Neural cell (in vitro differentiated cells): Measurements from ENCODE around the gene ADAMTS2. TPM values are rescaled to one million over a fixed set of nuclear protein-coding genes. Genes with fewer than 3 reads are reported as not detected.

Experiments
- H2AFZ ChIP-seq: fragments of 200-600, 300-800 bp; sonication (generic), shearing (Covaris generic); 2 replicates; pipeline ENCODE4 v1.6.0; 2014; ENCODE audit warnings: low read depth, mild to moderate bottlenecking, antibody characterized with exemption, low read length, moderate library complexity
- H3F3A ChIP-seq: fragments of 200-600 bp; shearing (Covaris generic); 2 replicates; pipeline ENCODE4 v1.6.1; 2016; ENCODE audit warnings: mild to moderate bottlenecking, moderate library complexity, mixed read lengths, antibody characterized with exemption, low read length; ENCODE audit not compliant: insufficient read depth, poor library complexity, severe bottlenecking
- H3K27ac ChIP-seq: fragments of 200-600, 300-800 bp; sonication (generic), shearing (Covaris generic); 2 replicates; pipeline ENCODE4 v1.5.1; 2014; ENCODE audit warnings: mild to moderate bottlenecking, low read length, moderate library complexity
- H3K27me3 ChIP-seq: fragments of 300-800, 200-600 bp; sonication (generic), shearing (Covaris generic); 2 replicates; pipeline ENCODE4 v1.6.0; 2014; ENCODE audit warnings: mild to moderate bottlenecking, low read depth, low read length, moderate library complexity; ENCODE audit not compliant: insufficient read depth
- H3K36me3 ChIP-seq: fragments of 300-800, 200-600 bp; sonication (generic), shearing (Covaris generic); 2 replicates; pipeline ENCODE4 v1.5.1; 2014; ENCODE audit warnings: mild to moderate bottlenecking, antibody characterized with exemption, low read length, moderate library complexity; ENCODE audit not compliant: insufficient read depth
- H3K4me2 ChIP-seq: fragments of 300-800, 200-600 bp; sonication (generic), shearing (Covaris generic); 2 replicates; pipeline ENCODE4 v1.6.0; 2014; ENCODE audit warnings: mild to moderate bottlenecking, low read length
- H3K4me3 ChIP-seq: fragments of 300-800, 200-600 bp; sonication (generic), shearing (Covaris generic); 2 replicates; pipeline ENCODE4 v1.5.1; 2014; ENCODE audit warnings: mild to moderate bottlenecking, low read length, moderate library complexity
- H3K79me2 ChIP-seq: fragments of 200-600 bp; shearing (Covaris generic); replicated peaks from 2 replicates; pipeline ENCODE4 v1.6.0; 2014; ENCODE audit warnings: mild to moderate bottlenecking, low read length, moderate library complexity; ENCODE audit not compliant: insufficient read depth
- H3K9ac ChIP-seq: fragments of 300-800, 200-600 bp; sonication (generic), shearing (Covaris generic); 2 replicates; pipeline ENCODE4 v1.6.1; 2016; ENCODE audit warnings: mild to moderate bottlenecking, low read length, mixed read lengths
- H3K9me2 ChIP-seq: fragments of 200-600 bp; shearing (Covaris generic); 2 replicates; pipeline ENCODE4 v1.6.1; 2016; ENCODE audit warnings: mild to moderate bottlenecking, low read length, mixed read lengths; ENCODE audit not compliant: insufficient read depth
- H3K9me3 ChIP-seq: fragments of 200-600, 300-800 bp; sonication (generic), shearing (Covaris generic); 2 replicates; pipeline ENCODE4 v1.6.1; 2016; ENCODE audit warnings: mild to moderate bottlenecking, mixed run types, low read length, moderate library complexity, mixed read lengths
- H4K20me1 ChIP-seq: fragments of 200-600 bp; shearing (Covaris generic); 2 replicates; pipeline ENCODE4 v1.6.1; 2016; ENCODE audit warnings: mild to moderate bottlenecking, mixed run types; ENCODE audit not compliant: insufficient read depth
- CTCF ChIP-seq: fragments of 450-650 bp; IDR thresholded peaks from 2 replicates; pipeline ENCODE4 v1.5.1; 2014; ENCODE audit warnings: antibody characterized with exemption, mild to moderate bottlenecking, moderate library complexity; ENCODE audit not compliant: poor library complexity, severe bottlenecking
- EP300 ChIP-seq: fragments of 450-650 bp; conservative IDR thresholded peaks from 2 replicates; pipeline ENCODE4 v1.6.1; 2014; ENCODE audit warnings: antibody characterized with exemption, mild to moderate bottlenecking, moderate library complexity; ENCODE audit not compliant: poor library complexity, severe bottlenecking
- EZH2 ChIP-seq: fragments of 200-600, 300-800 bp; shearing (Covaris generic), sonication (generic); IDR thresholded peaks from 2 replicates; pipeline ENCODE4 v1.6.1; 2014; ENCODE audit warnings: antibody characterized with exemption, low read length, borderline replicate concordance, mild to moderate bottlenecking; ENCODE audit not compliant: insufficient read depth, poor library complexity, severe bottlenecking
- MXI1 ChIP-seq: fragments of 450-650 bp; conservative IDR thresholded peaks from 2 replicates; pipeline ENCODE4 v1.6.1; 2014; ENCODE audit warnings: antibody characterized with exemption, mild to moderate bottlenecking; ENCODE audit not compliant: poor library complexity, severe bottlenecking
- POLR2AphosphoS5 ChIP-seq: IDR thresholded peaks from 2 replicates; pipeline ENCODE4 v1.6.1; 2012
- RAD21 ChIP-seq: fragments of 450-650 bp; conservative IDR thresholded peaks from 2 replicates; pipeline ENCODE4 v1.6.1; 2014; ENCODE audit warnings: antibody characterized with exemption, mild to moderate bottlenecking, moderate library complexity
- REST ChIP-seq: IDR thresholded peaks from 2 replicates; pipeline ENCODE4 v1.6.1; 2012; ENCODE audit warnings: borderline replicate concordance
- SMC3 ChIP-seq: fragments of 450-650 bp; conservative IDR thresholded peaks from 2 replicates; pipeline ENCODE4 v1.6.1; 2014; ENCODE audit warnings: antibody characterized with exemption, mild to moderate bottlenecking, moderate library complexity; ENCODE audit not compliant: poor library complexity
- TAF1 ChIP-seq: IDR thresholded peaks from 2 replicates; pipeline ENCODE4 v1.6.1; 2012; ENCODE audit warnings: low read depth
- polyA plus RNA-seq: library from polyadenylated mRNA; depleted of rRNA; stranded (reverse); fragments of >200 nt; gene quantifications from 2 replicates; pipeline ENCODE4 v1.2.3, GENCODE V29; 2014

The ADAMTS2 gene
- polyA plus RNA-seq, 1 donor from 2014 or later, result 0.61 TPM

GRCh38 chr5:179183481-179183880 lies 161.8 kb downstream of the ADAMTS2 start:
- H3K9ac ChIP-seq, result no peak overlapping the region
- H2AFZ ChIP-seq, result no peak overlapping the region
- H3K4me2 ChIP-seq, result no peak overlapping the region
- no peak overlapping the region for H3K27ac ChIP-seq
- no peak overlapping the region for H3K4me3 ChIP-seq
- H4K20me1 ChIP-seq, result no peaks in the 10 kb centered on the region
- TF ChIP-seq TAF1 (no peak), POLR2AphosphoS5 (no peak), RAD21 (no peak), CTCF (no peak), SMC3 (no peak), EZH2 (no peak), REST (no peak), MXI1 (no peak), EP300 (no peak)
- no peaks in the 10 kb centered on the region for H3K79me2 ChIP-seq
- no peaks in the 10 kb centered on the region for H3K9me2 ChIP-seq
- H3K9me3 ChIP-seq, result no peaks in the 10 kb centered on the region
- H3F3A ChIP-seq, result no peaks in the 10 kb centered on the region
- no peaks in the 10 kb centered on the region for H3K27me3 ChIP-seq
- H3K36me3 ChIP-seq, result no peaks in the 10 kb centered on the region

GRCh38 chr5:179182601-179183000 lies 162.7 kb downstream of the ADAMTS2 start:
- TF ChIP-seq EP300 (no peak), MXI1 (no peak)
- Histone ChIP-seq H3K4me3 (no peak overlapping the region), H4K20me1 (no peaks in the 10 kb centered on the region), H3K27me3 (no peaks in the 10 kb centered on the region), H3K9me3 (no peaks in the 10 kb centered on the region), H3K27ac (no peak overlapping the region), H3F3A (no peaks in the 10 kb centered on the region), H3K79me2 (no peaks in the 10 kb centered on the region), H3K9me2 (no peaks in the 10 kb centered on the region), H3K4me2 (no peak overlapping the region), H2AFZ (no peak overlapping the region), H3K9ac (no peak overlapping the region), H3K36me3 (no peaks in the 10 kb centered on the region)

GRCh38 chr5:179181988-179182387 lies 163.3 kb downstream of the ADAMTS2 start:
- TF ChIP-seq EZH2 (no peak), SMC3 (no peak), POLR2AphosphoS5 (no peak), CTCF (no peak), RAD21 (no peak), TAF1 (no peak), EP300 (no peak), MXI1 (no peak), REST (no peak)
- Histone ChIP-seq H3K9ac (no peak overlapping the region), H4K20me1 (no peaks in the 10 kb centered on the region), H3K4me2 (no peak overlapping the region), H3F3A (no peaks in the 10 kb centered on the region), H3K4me3 (no peak overlapping the region), H3K9me3 (no peaks in the 10 kb centered on the region), H3K36me3 (no peaks in the 10 kb centered on the region), H3K27ac (no peak overlapping the region), H3K79me2 (no peaks in the 10 kb centered on the region), H2AFZ (no peak overlapping the region), H3K9me2 (no peaks in the 10 kb centered on the region), H3K27me3 (no peaks in the 10 kb centered on the region)
